ENCODE measurements around the gene ALDH1L1.

GRCh38 chr3:126076140-126076539 is 104.2 kb downstream of the ALDH1L1 start:
- no peak for TF ChIP-seq CTCF (IDR thresholded peaks at IDR 0.05)
- TF ChIP-seq POLR2A (IDR thresholded peaks at IDR 0.05) = no peak

Data from ovary (tissue), 3 donors.